UCSD-AML1 (cell line): ENCODE results near the gene DNMT3A.

ENCODE experiments used
- DNase-seq: peaks from one replicate; lab custom pipeline; 2025; ENCODE audit not compliant: unreplicated experiment; lab: John Stamatoyannopoulos, UW

DNMT3A gene

GRCh38 chr2:25373269-25373981 is 31.7 kb upstream of the DNMT3A start:
- DNase-seq: no peak

GRCh38 chr2:25372405-25373268 is 30.9 kb upstream of the DNMT3A start:
- no peak for DNase-seq

GRCh38 chr2:25371253-25372241 is 29.8 kb upstream of the DNMT3A start:
- no peak for DNase-seq

- no peak for DNase-seq
Measured at GRCh38 chr2:25369876-25370275, 28.2 kb upstream of the DNMT3A start.

- no peak for DNase-seq
Measured at GRCh38 chr2:25369439-25369838, 27.7 kb upstream of the DNMT3A start.

- no peak for DNase-seq
Measured at GRCh38 chr2:25368660-25369059, 26.9 kb upstream of the DNMT3A start.

GRCh38 chr2:25367296-25367695 is 25.6 kb upstream of the DNMT3A start:
- DNase-seq: no peak

GRCh38 chr2:25366629-25367028 is 24.9 kb upstream of the DNMT3A start:
- no peak for DNase-seq

GRCh38 chr2:25365241-25365640 is 23.5 kb upstream of the DNMT3A start:
- no peak for DNase-seq

GRCh38 chr2:25363733-25364132 is 22.0 kb upstream of the DNMT3A start:
- DNase-seq: no peak

GRCh38 chr2:25362434-25363145 is 20.9 kb upstream of the DNMT3A start:
- peak; percentile 68 for DNase-seq

GRCh38 chr2:25362049-25362433 is 20.3 kb upstream of the DNMT3A start:
- DNase-seq: peak; percentile 92

GRCh38 chr2:25361261-25362048 is 19.7 kb upstream of the DNMT3A start:
- no peak for DNase-seq

GRCh38 chr2:25358836-25359235 is 17.1 kb upstream of the DNMT3A start:
- DNase-seq: no peak

- no peak for DNase-seq
Measured at GRCh38 chr2:25358249-25358815, 16.6 kb upstream of the DNMT3A start.

GRCh38 chr2:25356088-25356487 is 14.4 kb upstream of the DNMT3A start:
- DNase-seq: no peak

- no peak for DNase-seq
Measured at GRCh38 chr2:25355270-25355669, 13.5 kb upstream of the DNMT3A start.

- DNase-seq: no peak
Measured at GRCh38 chr2:25354116-25354515, 12.4 kb upstream of the DNMT3A start.

GRCh38 chr2:25349397-25349796 is 7.7 kb upstream of the DNMT3A start:
- no peak for DNase-seq
